Gastroesophageal sphincter (tissue), 4 donors: ENCODE data around the gene GADD45B. TPM values are rescaled to one million over a fixed set of nuclear protein-coding genes. Genes with fewer than 3 reads are reported as not detected.
"Not testable (repeated sequence)": the region's sequence is repeated elsewhere in the genome, so short reads cannot be mapped to it uniquely, and the experiment has no call there.

Source experiments
- ATAC-seq: fragments of 150-250 bp; one replicate; pipeline ENCODE4 v1.9.1; 2016; ENCODE audit warnings: mild to moderate bottlenecking, moderate library complexity
- H3K27ac ChIP-seq, 4 donors: fragments of 200-600 bp; sonication (generic) in 3 of 4; 1 replicate in 3 of 4; 2 replicates in 1 of 4; pipeline ENCODE4 v1.5.1; 2016 to 2019
- H3K27me3 ChIP-seq: fragments of 200-600 bp; sonication (generic); one replicate; pipeline ENCODE4 v1.5.1; 2019
- H3K36me3 ChIP-seq, 2 donors: fragments of 200-600 bp; sonication (generic); one replicate each; pipeline ENCODE4 v1.5.1; 2019; ENCODE audit warnings: control low read depth in 1 of 2
- H3K4me1 ChIP-seq, 3 donors: fragments of 200-600 bp; sonication (generic); 1 replicate in 2 of 3; 2 replicates in 1 of 3; pipeline ENCODE4 v1.5.1; 2016 to 2019; ENCODE audit warnings: control low read depth in 2 of 3
- H3K4me3 ChIP-seq, 2 donors: fragments of 200-600 bp; sonication (generic); one replicate each; pipeline ENCODE4 v1.5.1; 2019; ENCODE audit warnings: mild to moderate bottlenecking in 1 of 2, moderate library complexity in 1 of 2
- H3K9me3 ChIP-seq, 3 donors: fragments of 200-600 bp; sonication (generic); one replicate each; pipeline ENCODE4 v1.5.1; 2017 to 2019; ENCODE audit warnings: control low read depth in 2 of 3
- EP300 ChIP-seq: sonication (generic); formaldehyde crosslinking; IDR thresholded peaks from one replicate; pipeline ENCODE4 v1.6.1; 2017; ENCODE audit warnings: antibody characterized with exemption, mild to moderate bottlenecking
- POLR2A ChIP-seq, 2 donors: fragments of 450-650 bp; IDR thresholded peaks; one replicate each; pipeline ENCODE4 v1.6.1; 2017; ENCODE audit warnings: antibody characterized with exemption in 2 of 2, mild to moderate bottlenecking in 2 of 2, moderate library complexity in 1 of 2
- POLR2AphosphoS5 ChIP-seq: sonication (generic); formaldehyde crosslinking; IDR thresholded peaks from one replicate; pipeline ENCODE4 v1.6.1; 2017; ENCODE audit warnings: antibody characterized with exemption
- WGBS, 2 donors: methylation state at CpG; one replicate each; pipeline ENCODE4 v1.1.5; 2018; ENCODE audit warnings: low coverage in 1 of 2; 5-methylcytosine and 5-hydroxymethylcytosine counted together
- total RNA-seq, 4 donors: library from RNA; depleted of rRNA; stranded (reverse); fragments of >200 nt; gene quantifications; one replicate each; pipeline ENCODE4 v1.1.0, GENCODE V29; 2016
- TF ChIP-seq, protein P1 (sequence below), 4 experiments: fragments of 200-600 bp in 2 of 4; fragments of 450-650 bp in 2 of 4; sonication (generic) in 1 of 4; IDR thresholded peaks; one replicate each; pipeline ENCODE4 v1.5.1; 2017 to 2019; ENCODE audit warnings: antibody characterized with exemption in 4 of 4, mild to moderate bottlenecking in 2 of 4, moderate library complexity in 2 of 4

Gene GADD45B
- total RNA-seq, 4 donors from 2014 or later: 69.9 to 374 (median 88.7) TPM

GRCh38 chr19:2462635-2463421 lies 13.1 kb upstream of the GADD45B start:
- WGBS, 2 donors: 0 to 12% methylated on average over 1 to 22 of the region's 46 CpGs
- H3K27ac ChIP-seq: peak overlapping the region in 3 of 4 donors; percentile 68 to 71 (median 68)
- H3K4me3 ChIP-seq: peak overlapping the region; percentile 48 to 67
- TF ChIP-seq EP300: no peak
- peak; percentile 86 for TF ChIP-seq POLR2AphosphoS5
- no peaks in the 10 kb centered on the region for H3K36me3 ChIP-seq
- peaks cover 0 to 27% (median 10%) of the 10 kb centered on the region in 3 donors for H3K4me1 ChIP-seq
- ATAC-seq: peak; percentile 94
- H3K27me3 ChIP-seq: no peaks in the 10 kb centered on the region
- H3K9me3 ChIP-seq: no peaks in the 10 kb centered on the region

- H3K4me3 ChIP-seq, H3K36me3 ChIP-seq, H3K27me3 ChIP-seq, ATAC-seq, H3K9me3 ChIP-seq: not testable (repeated sequence)
- H3K27ac ChIP-seq: peak overlapping the region in 3 of 4 donors; percentile 68 to 71 (median 68)
- peaks cover 0 to 27% (median 10%) of the 10 kb centered on the region in 3 donors for H3K4me1 ChIP-seq
- WGBS, 2 donors: 97 to 100% methylated on average over 3 to 5 of the region's 5 CpGs
Measured at GRCh38 chr19:2463694-2464093, 12.2 kb upstream of the GADD45B start.

GRCh38 chr19:2464389-2464788 lies 11.5 kb upstream of the GADD45B start:
- ATAC-seq: no peak
- H3K4me1 ChIP-seq: peaks cover 0 to 27% (median 10%) of the 10 kb centered on the region in 3 donors
- no peaks in the 10 kb centered on the region for H3K36me3 ChIP-seq
- 77% methylated on average over 5 of the region's 5 CpGs; no CpG with 5 or more reads in 1 of the 2 donors for WGBS, 2 donors
- H3K9me3 ChIP-seq: no peaks in the 10 kb centered on the region
- H3K4me3 ChIP-seq: no peak overlapping the region
- no peak overlapping the region for H3K27ac ChIP-seq
- no peaks in the 10 kb centered on the region for H3K27me3 ChIP-seq
- TF ChIP-seq POLR2AphosphoS5: no peak
- no peak for TF ChIP-seq POLR2A (IDR thresholded peaks at IDR 0.05)

DNA sequence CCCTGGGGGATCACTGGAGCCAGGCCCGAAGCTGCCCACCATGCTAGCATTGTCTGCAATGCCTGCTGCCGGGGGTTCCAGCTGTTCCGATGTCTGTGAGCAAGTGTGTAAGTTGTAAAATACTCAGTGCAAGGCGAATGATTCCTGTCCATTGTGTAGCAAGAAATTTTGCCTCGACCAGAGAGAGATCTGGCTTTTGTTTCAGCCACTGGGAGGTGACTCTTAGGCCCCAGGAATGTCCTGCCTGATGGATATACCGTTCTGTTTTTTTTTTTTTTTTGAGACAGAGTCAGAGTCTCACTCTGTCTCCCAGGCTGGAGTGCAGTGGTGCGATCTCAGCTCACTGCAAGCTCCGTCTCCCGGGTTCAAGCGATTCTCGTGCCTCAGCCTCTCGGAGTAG lies 7.3 kb upstream of the GADD45B start:
- H3K4me1 ChIP-seq: no peaks in the 10 kb centered on the region
- no peaks in the 10 kb centered on the region for H3K9me3 ChIP-seq
- H3K27ac ChIP-seq: no peak overlapping the region
- TF ChIP-seq POLR2AphosphoS5: no peak
- no peak for TF ChIP-seq EP300
- TF ChIP-seq, protein P1, sequence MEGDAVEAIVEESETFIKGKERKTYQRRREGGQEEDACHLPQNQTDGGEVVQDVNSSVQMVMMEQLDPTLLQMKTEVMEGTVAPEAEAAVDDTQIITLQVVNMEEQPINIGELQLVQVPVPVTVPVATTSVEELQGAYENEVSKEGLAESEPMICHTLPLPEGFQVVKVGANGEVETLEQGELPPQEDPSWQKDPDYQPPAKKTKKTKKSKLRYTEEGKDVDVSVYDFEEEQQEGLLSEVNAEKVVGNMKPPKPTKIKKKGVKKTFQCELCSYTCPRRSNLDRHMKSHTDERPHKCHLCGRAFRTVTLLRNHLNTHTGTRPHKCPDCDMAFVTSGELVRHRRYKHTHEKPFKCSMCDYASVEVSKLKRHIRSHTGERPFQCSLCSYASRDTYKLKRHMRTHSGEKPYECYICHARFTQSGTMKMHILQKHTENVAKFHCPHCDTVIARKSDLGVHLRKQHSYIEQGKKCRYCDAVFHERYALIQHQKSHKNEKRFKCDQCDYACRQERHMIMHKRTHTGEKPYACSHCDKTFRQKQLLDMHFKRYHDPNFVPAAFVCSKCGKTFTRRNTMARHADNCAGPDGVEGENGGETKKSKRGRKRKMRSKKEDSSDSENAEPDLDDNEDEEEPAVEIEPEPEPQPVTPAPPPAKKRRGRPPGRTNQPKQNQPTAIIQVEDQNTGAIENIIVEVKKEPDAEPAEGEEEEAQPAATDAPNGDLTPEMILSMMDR (IDR thresholded peaks at IDR 0.05): no peak
- no peak for TF ChIP-seq POLR2A (IDR thresholded peaks at IDR 0.05)
- H3K4me3 ChIP-seq: no peak overlapping the region
- no peaks in the 10 kb centered on the region for H3K27me3 ChIP-seq
- WGBS, 2 donors: 61 to 68% methylated on average over 3 to 6 of the region's 12 CpGs
- H3K36me3 ChIP-seq: no peaks in the 10 kb centered on the region
- ATAC-seq: no peak

- no peak overlapping the region for H3K4me3 ChIP-seq
- no peaks in the 10 kb centered on the region for H3K9me3 ChIP-seq
- peak; percentile 40 for ATAC-seq
- TF ChIP-seq EP300 (no peak), POLR2AphosphoS5 (no peak), POLR2A (IDR thresholded peaks at IDR 0.05) (no peak)
- TF ChIP-seq, protein P1 (IDR thresholded peaks at IDR 0.05): no peak
- H3K27ac ChIP-seq: no peak overlapping the region
- H3K36me3 ChIP-seq: no peaks in the 10 kb centered on the region
- H3K27me3 ChIP-seq: no peaks in the 10 kb centered on the region
- WGBS, 2 donors: 49 to 62% methylated on average over 9 to 14 of the region's 23 CpGs
- H3K4me1 ChIP-seq: peaks cover 0 to 3% (median 0%) of the 10 kb centered on the region in 3 donors
Measured at GRCh38 chr19:2469102-2469914, 6.6 kb upstream of the GADD45B start.

DNA sequence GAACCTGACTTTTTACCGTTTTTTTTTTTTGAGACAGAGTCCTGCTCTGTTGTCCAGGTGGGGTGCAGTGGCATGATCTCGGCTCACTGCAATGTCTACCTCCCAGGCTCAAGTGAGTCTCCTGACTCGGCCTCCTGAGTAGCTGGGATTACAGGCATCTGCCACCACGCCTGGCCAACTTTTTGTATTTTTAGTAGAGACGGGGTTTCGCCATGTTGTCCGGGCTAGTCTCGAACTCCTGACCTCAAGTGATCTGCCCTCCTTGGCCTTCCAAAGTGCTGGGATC lies 6.1 kb upstream of the GADD45B start:
- ATAC-seq: not testable (repeated sequence)
- 80 to 85% methylated on average over 1 to 6 of the region's 8 CpGs for WGBS, 2 donors

More for the DNA sequence above, 6.1 kb upstream of the GADD45B start:
- H3K27ac ChIP-seq, H3K27me3 ChIP-seq, H3K9me3 ChIP-seq, H3K4me3 ChIP-seq, H3K4me1 ChIP-seq, H3K36me3 ChIP-seq: not testable (repeated sequence)
